Gastroesophageal sphincter (tissue), 4 donors: ENCODE data around the gene RNF8. TPM values are rescaled to one million over a fixed set of nuclear protein-coding genes. Genes with fewer than 3 reads are reported as not detected.
"Not testable (repeated sequence)": the region's sequence is repeated elsewhere in the genome, so short reads cannot be mapped to it uniquely, and the experiment has no call there.

Experiments
- ATAC-seq: fragments of 150-250 bp; one replicate; pipeline ENCODE4 v1.9.1; 2016; ENCODE audit warnings: mild to moderate bottlenecking, moderate library complexity
- H3K27ac ChIP-seq, 4 donors: fragments of 200-600 bp; sonication (generic) in 3 of 4; 1 replicate in 3 of 4; 2 replicates in 1 of 4; pipeline ENCODE4 v1.5.1; 2016 to 2019
- H3K27me3 ChIP-seq: fragments of 200-600 bp; sonication (generic); one replicate; pipeline ENCODE4 v1.5.1; 2019
- H3K36me3 ChIP-seq, 2 donors: fragments of 200-600 bp; sonication (generic); one replicate each; pipeline ENCODE4 v1.5.1; 2019; ENCODE audit warnings: control low read depth in 1 of 2
- H3K4me1 ChIP-seq, 3 donors: fragments of 200-600 bp; sonication (generic); 1 replicate in 2 of 3; 2 replicates in 1 of 3; pipeline ENCODE4 v1.5.1; 2016 to 2019; ENCODE audit warnings: control low read depth in 2 of 3
- H3K4me3 ChIP-seq, 2 donors: fragments of 200-600 bp; sonication (generic); one replicate each; pipeline ENCODE4 v1.5.1; 2019; ENCODE audit warnings: mild to moderate bottlenecking in 1 of 2, moderate library complexity in 1 of 2
- H3K9me3 ChIP-seq, 3 donors: fragments of 200-600 bp; sonication (generic); one replicate each; pipeline ENCODE4 v1.5.1; 2017 to 2019; ENCODE audit warnings: control low read depth in 2 of 3
- CTCF ChIP-seq, 4 experiments: fragments of 200-600 bp in 2 of 4; fragments of 450-650 bp in 2 of 4; sonication (generic) in 1 of 4; IDR thresholded peaks; one replicate each; pipeline ENCODE4 v1.5.1; 2017 to 2019; ENCODE audit warnings: antibody characterized with exemption in 4 of 4, mild to moderate bottlenecking in 2 of 4, moderate library complexity in 2 of 4
- EP300 ChIP-seq: sonication (generic); formaldehyde crosslinking; IDR thresholded peaks from one replicate; pipeline ENCODE4 v1.6.1; 2017; ENCODE audit warnings: antibody characterized with exemption, mild to moderate bottlenecking
- POLR2A ChIP-seq, 2 donors: fragments of 450-650 bp; IDR thresholded peaks; one replicate each; pipeline ENCODE4 v1.6.1; 2017; ENCODE audit warnings: antibody characterized with exemption in 2 of 2, mild to moderate bottlenecking in 2 of 2, moderate library complexity in 1 of 2
- POLR2AphosphoS5 ChIP-seq: sonication (generic); formaldehyde crosslinking; IDR thresholded peaks from one replicate; pipeline ENCODE4 v1.6.1; 2017; ENCODE audit warnings: antibody characterized with exemption
- WGBS, 2 donors: methylation state at CpG; one replicate each; pipeline ENCODE4 v1.1.5; 2018; ENCODE audit warnings: low coverage in 1 of 2; 5-methylcytosine and 5-hydroxymethylcytosine counted together
- total RNA-seq, 4 donors: library from RNA; depleted of rRNA; stranded (reverse); fragments of >200 nt; gene quantifications; one replicate each; pipeline ENCODE4 v1.1.0, GENCODE V29; 2016

RNF8 gene
- total RNA-seq, 4 donors from 2014 or later: 10.0 to 21.5 (median 16.0) TPM

- Histone ChIP-seq H3K4me3 (no peak overlapping the region), H3K4me1 (no peaks in the 10 kb centered on the region), H3K27ac (no peak overlapping the region), H3K36me3 (peaks cover 0 to 4% of the 10 kb centered on the region in 2 donors), H3K27me3 (no peaks in the 10 kb centered on the region), H3K9me3 (no peaks in the 10 kb centered on the region)
- WGBS, 2 donors: 33 to 72% methylated on average over 2 of the region's 4 CpGs
- TF ChIP-seq POLR2AphosphoS5: no peak
- no peak for ATAC-seq
These were observed 46.2 kb downstream of the RNF8 start for GRCh38 chr6:37399795-37400490.

GRCh38 chr6:37401658-37402057 is 47.9 kb downstream of the RNF8 start:
- not testable (repeated sequence) for H3K9me3 ChIP-seq, H3K4me1 ChIP-seq, H3K27me3 ChIP-seq, H3K36me3 ChIP-seq, ATAC-seq, H3K27ac ChIP-seq, H3K4me3 ChIP-seq

GRCh38 chr6:37406726-37407341 is 53.1 kb downstream of the RNF8 start:
- TF ChIP-seq EP300: no peak
- ATAC-seq: no peak
- no peaks in the 10 kb centered on the region for H3K36me3 ChIP-seq
- no peaks in the 10 kb centered on the region for H3K9me3 ChIP-seq
- H3K27ac ChIP-seq: no peak overlapping the region
- no peaks in the 10 kb centered on the region for H3K4me1 ChIP-seq
- no peak overlapping the region for H3K4me3 ChIP-seq
- H3K27me3 ChIP-seq: no peaks in the 10 kb centered on the region
- 39 to 68% methylated on average over 3 of the region's 3 CpGs for WGBS, 2 donors

GRCh38 chr6:37407948-37408347 is 54.2 kb downstream of the RNF8 start:
- Histone ChIP-seq H3K36me3 (no peaks in the 10 kb centered on the region), H3K27ac (no peak overlapping the region), H3K4me3 (no peak overlapping the region), H3K9me3 (no peaks in the 10 kb centered on the region), H3K4me1 (no peaks in the 10 kb centered on the region), H3K27me3 (no peaks in the 10 kb centered on the region)
- no peak for ATAC-seq
- WGBS, 2 donors: 67 to 69% methylated on average over 5 of the region's 5 CpGs
- no peak for TF ChIP-seq POLR2A (IDR thresholded peaks at IDR 0.05)
- TF ChIP-seq CTCF (IDR thresholded peaks at IDR 0.05): no peak
- TF ChIP-seq EP300: no peak
- no peak for TF ChIP-seq POLR2AphosphoS5

GRCh38 chr6:37409501-37409900 is 55.7 kb downstream of the RNF8 start:
- Histone ChIP-seq H3K9me3 (no peaks in the 10 kb centered on the region), H3K4me1 (no peaks in the 10 kb centered on the region), H3K27ac (no peak overlapping the region), H3K36me3 (no peaks in the 10 kb centered on the region), H3K4me3 (no peak overlapping the region), H3K27me3 (no peaks in the 10 kb centered on the region)
- no peak for ATAC-seq
- WGBS, 2 donors: 69 to 100% methylated on average over 1 of the region's 1 CpG
- TF ChIP-seq POLR2AphosphoS5 (no peak), POLR2A (IDR thresholded peaks at IDR 0.05) (no peak), CTCF (IDR thresholded peaks at IDR 0.05) (no peak), EP300 (no peak)

- H3K9me3 ChIP-seq: no peaks in the 10 kb centered on the region
- no peak overlapping the region for H3K4me3 ChIP-seq
- TF ChIP-seq EP300: no peak
- no peak for TF ChIP-seq POLR2A (IDR thresholded peaks at IDR 0.05)
- TF ChIP-seq CTCF (IDR thresholded peaks at IDR 0.05): no peak
- no peaks in the 10 kb centered on the region for H3K27me3 ChIP-seq
- H3K27ac ChIP-seq: no peak overlapping the region
- no peaks in the 10 kb centered on the region for H3K36me3 ChIP-seq
- H3K4me1 ChIP-seq: no peaks in the 10 kb centered on the region
- 45 to 46% methylated on average over 2 of the region's 2 CpGs for WGBS, 2 donors
- no peak for ATAC-seq
These were observed 63.6 kb downstream of the RNF8 start for GRCh38 chr6:37417393-37417792.
